GM20431 (cell line): ENCODE measurements around the gene RPS6KA5.
"Not testable (repeated sequence)": the region's sequence is repeated elsewhere in the genome, so short reads cannot be mapped to it uniquely, and the experiment has no call there.

ENCODE experiments used
- in situ Hi-C: fragments of 300-500 bp; cut with MseI, MboI; formaldehyde crosslinking; loops from one replicate; pipeline ENCODE4 v1.15.0; 2020; ENCODE audit warnings: low sequenced_read_pairs; ENCODE audit not compliant: unreplicated experiment

RPS6KA5 gene

GRCh38 chr14:90956273-90956672 lies 104.2 kb downstream of the RPS6KA5 start:
- in situ Hi-C loops, result no loop called here

DNA sequence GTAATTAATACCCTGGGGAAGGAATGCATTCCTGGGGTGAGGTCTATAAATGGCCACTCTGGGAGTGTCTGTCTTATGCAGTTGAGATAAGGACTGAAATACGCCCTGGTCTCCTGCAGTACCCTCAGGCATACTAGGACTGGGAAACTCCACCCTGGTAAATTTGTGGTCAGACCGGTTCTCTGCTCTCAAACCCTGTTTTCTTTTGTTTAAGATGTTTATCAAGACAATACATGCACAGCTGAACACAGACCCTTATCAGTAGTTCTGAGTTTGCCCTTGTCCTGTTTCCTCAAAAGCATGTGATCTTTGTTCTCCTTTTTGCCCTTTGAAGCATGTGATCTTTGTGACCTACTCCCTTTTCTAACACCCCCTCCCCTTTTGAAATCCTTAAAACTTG lies 106.8 kb downstream of the RPS6KA5 start:
- in situ Hi-C loops, result not testable (repeated sequence)

GRCh38 chr14:90943367-90943766 lies 117.1 kb downstream of the RPS6KA5 start:
- in situ Hi-C loops, result no loop called here

- in situ Hi-C loops, result no loop called here
These were observed 117.9 kb downstream of the RPS6KA5 start for GRCh38 chr14:90942511-90942910.

- in situ Hi-C loops, result no loop called here
These were observed 118.7 kb downstream of the RPS6KA5 start for GRCh38 chr14:90941706-90942105.

DNA sequence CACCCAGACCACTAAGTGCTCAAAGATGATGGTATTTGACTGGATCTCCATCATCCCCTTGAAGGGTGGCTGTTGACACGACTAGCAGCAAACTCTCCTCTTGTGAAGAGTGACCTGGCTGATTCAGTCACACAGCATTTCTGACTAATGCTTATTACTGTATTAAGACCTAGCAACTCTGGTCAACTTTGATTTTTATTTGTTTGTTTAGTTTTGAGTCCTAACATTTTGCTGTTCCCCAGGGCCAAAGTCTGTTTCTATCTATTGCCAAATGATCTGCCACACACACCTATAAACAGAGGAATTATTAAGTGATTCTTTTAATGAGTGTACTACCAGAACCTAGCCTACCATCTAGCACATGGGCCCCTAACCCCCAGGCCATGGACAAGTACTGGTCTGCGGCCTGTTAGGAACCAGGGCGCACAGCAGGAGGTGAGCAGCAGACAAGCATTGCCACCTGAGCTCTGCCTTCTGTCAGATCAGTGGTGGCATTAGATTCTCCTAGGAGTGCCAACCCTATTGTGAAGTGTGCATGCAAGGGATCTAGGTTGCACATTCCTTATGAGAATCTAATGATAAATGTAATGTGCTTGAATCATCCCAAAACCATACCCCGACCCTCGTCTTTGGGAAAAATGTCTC lies 120.0 kb downstream of the RPS6KA5 start:
- in situ Hi-C loops, result no loop called here

- in situ Hi-C loops, result not testable (repeated sequence)
These were observed 121.1 kb downstream of the RPS6KA5 start for GRCh38 chr14:90939252-90939795.

GRCh38 chr14:90938615-90939014 lies 121.8 kb downstream of the RPS6KA5 start:
- in situ Hi-C loops, result no loop called here

GRCh38 chr14:90936757-90937440 lies 123.5 kb downstream of the RPS6KA5 start:
- in situ Hi-C loops, result no loop called here

DNA sequence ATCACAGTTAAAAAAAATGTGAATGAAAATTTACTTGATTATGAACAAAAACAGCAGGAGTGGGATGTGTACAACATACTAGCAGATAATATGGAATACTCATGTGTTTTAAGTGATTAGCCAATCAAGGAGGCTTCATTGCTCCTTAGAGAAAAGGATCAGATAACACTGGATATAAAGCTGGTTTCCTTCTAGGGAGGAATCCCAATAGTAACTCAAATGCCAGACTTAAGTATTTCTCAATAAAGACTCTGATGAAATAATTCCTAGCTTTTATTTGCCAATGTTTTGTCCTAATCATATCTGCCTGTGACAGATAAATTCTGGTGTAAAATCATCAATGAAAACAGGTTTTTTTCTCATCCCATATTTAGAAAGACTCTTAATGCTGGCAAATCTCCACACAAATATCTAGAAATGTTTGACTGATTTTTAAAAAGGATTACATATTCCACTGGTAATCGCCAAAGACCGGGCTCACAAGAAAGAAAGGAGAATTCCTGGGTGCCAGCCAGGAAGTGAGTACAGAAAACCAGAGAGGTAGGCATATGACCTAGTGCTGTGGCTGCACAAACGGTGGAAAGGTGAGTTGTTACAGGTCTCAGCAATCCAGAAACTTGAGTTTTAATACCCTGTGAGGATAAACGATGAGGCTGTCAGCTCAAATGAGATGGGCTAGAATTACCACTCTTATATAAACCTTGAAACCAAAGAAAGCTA lies 135.7 kb downstream of the RPS6KA5 start:
- in situ Hi-C loops, result loop anchor here (25.0 kb wide), 1 partner anchor 363 kb away; no protein-coding TSS in a partner anchor

GRCh38 chr14:90922141-90922540 lies 138.3 kb downstream of the RPS6KA5 start:
- in situ Hi-C loops, result loop anchor here (25.0 kb wide), 1 partner anchor 365 kb away; no protein-coding TSS in a partner anchor

DNA sequence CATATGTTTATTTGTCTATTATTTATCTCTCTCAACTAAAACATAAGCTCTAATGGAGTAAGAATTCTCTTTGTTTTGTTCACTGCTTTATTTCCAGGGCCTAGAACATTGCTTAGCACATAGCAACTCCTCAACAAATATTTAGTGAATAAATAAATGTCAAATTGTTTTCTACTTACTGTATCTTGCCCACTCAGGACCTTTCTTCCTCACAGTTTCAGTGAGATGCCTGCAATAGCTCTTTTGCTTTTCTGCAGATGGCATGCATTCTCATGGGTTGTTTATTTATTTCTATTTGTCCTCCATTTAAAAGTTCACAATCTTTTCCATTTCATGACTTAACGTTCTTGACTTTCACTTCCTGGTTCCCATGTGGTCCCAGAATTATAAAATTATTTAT lies 149.3 kb downstream of the RPS6KA5 start:
- in situ Hi-C loops, result loop anchor here (25.0 kb wide), 1 partner anchor 376 kb away; no protein-coding TSS in a partner anchor

DNA sequence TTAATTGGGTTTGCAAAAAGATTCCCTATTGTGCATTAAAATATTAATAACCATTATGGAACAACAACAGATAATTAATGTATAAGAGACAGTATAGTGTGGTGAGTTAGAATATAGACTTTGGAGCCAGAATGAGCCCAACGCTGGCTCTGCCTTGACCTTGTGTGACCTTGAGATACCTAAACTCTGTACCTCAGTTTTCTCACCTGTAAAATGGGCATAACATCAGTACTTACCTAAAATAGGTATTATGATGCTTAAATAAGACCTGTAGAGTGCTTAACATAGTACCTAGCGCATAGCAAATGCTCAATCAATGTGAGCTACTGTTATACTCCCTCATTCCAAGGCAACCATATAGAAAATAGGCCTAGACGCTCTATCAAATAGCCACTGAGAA lies 153.3 kb downstream of the RPS6KA5 start:
- in situ Hi-C loops, result loop anchor here (10.0 to 25.0 kb wide), 2 partner anchors 268 to 380 kb away; no protein-coding TSS in a partner anchor

DNA sequence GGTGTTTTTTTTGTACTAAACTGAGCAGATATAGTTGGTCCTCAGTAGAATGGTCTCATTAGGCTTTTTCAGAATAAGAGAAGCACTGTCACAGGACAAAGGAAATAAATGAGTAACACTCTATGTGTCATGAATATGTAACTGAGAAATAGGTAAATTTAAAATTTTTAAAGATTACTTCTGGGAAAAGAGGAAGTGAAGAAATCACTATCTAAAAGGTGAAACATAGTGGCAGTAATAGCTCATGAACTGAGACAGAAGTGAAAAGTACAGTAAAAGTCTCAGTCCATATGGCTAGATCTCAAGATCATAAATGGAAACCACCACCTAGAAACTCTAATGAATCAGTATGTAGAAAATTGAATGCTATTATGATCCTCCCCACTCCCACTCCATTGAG lies 154.9 kb downstream of the RPS6KA5 start:
- in situ Hi-C loops, result loop anchor here (10.0 to 25.0 kb wide), 2 partner anchors 269 to 382 kb away; no protein-coding TSS in a partner anchor

DNA sequence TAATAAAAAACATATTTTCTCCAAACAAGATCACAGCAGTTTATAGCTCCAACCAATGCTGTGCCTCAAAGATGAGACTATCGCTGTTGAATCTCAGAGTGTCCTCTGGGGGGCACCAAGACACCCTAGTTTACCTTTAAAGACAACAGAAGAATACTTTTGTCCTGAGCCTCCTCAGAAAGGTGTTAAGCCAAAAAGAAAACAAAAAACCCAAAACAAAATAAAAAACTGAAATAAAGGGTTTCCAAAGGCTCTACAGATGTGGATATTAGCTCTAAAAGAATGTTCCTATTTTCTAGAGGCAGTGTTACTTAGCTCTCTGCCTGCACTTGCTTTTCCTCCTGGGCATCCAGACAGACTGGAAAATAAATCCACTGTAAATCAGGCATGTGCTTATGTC lies 157.3 kb downstream of the RPS6KA5 start:
- in situ Hi-C loops, result loop anchor here (10.0 to 25.0 kb wide), 2 partner anchors 272 to 384 kb away; no protein-coding TSS in a partner anchor

GRCh38 chr14:90900476-90901083 lies 159.9 kb downstream of the RPS6KA5 start:
- in situ Hi-C loops, result loop anchor here (10.0 to 25.0 kb wide), 2 partner anchors 274 to 387 kb away; no protein-coding TSS in a partner anchor

- in situ Hi-C loops, result no loop called here
These were observed 163.4 kb downstream of the RPS6KA5 start for GRCh38 chr14:90897022-90897421.

DNA sequence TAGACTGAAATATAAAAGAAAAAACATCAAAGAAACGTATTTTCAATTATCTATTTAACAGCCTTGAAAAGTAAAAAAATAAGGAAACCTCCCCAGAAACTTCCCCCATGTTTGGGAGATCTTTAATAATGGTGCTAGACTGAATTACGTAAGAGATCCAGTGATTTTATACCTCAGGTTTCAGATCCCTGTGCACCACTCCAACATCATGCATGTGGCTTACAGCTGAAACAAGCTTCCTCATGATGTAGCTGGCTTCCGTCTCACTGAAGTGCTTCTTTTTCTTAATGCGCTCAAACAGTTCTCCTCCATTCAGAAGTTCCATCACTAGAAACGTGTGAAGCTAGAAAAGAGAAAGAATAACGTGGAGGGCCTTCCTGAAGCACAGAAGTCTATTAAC lies 166.2 kb downstream of the RPS6KA5 start:
- in situ Hi-C loops, result no loop called here

GRCh38 chr14:90893510-90893909 lies 166.9 kb downstream of the RPS6KA5 start:
- in situ Hi-C loops, result no loop called here

GRCh38 chr14:90892970-90893369 lies 167.5 kb downstream of the RPS6KA5 start:
- in situ Hi-C loops, result no loop called here
